HCT116 (cell line): ENCODE measurements around the gene SLIT1. TPM values are rescaled to one million over a fixed set of nuclear protein-coding genes. Genes with fewer than 3 reads are reported as not detected.

Experiments used
- ATAC-seq: fragments of 200-7000 bp; cut with Tn5 transposase; 2 replicates; pipeline ENCODE4 v1.9.1; 2020; ENCODE audit warnings: mild to moderate bottlenecking, moderate library complexity
- BruUV-seq: library from RNA; stranded (reverse); fragments of 400-500 nt; replicated peaks from 2 replicates; lab custom pipeline; 2021; lab: Mats Ljungman, UMichigan
- CTCF ChIA-PET: fragments of 300-600 bp; sonication (Branson Sonifier 250); formaldehyde crosslinking; loops from one replicate; lab custom pipeline; 2021; ENCODE audit warnings: antibody characterized with exemption; lab: Charles Lee
- POLR2A ChIA-PET: fragments of 300-600, 350-600 bp; sonication (Branson Sonifier 250); formaldehyde crosslinking; loops from one replicate; lab custom pipeline; 2021; ENCODE audit warnings: antibody characterized with exemption; lab: Charles Lee
- RAD21 ChIA-PET, 2 experiments: fragments of 300-600 bp; sonication (Branson Sonifier 250); formaldehyde crosslinking; loops; one replicate each; lab custom pipeline; 2023; ENCODE audit warnings: low total read pairs in 2 of 2; ENCODE audit not compliant: uncharacterized antibody in 2 of 2, unreplicated experiment in 2 of 2, low non-redundant PET in 1 of 2; lab: Charles Lee
- DNase-seq: peaks from one replicate; pipeline ENCODE4 v3.0.0-alpha.2; 2010; ENCODE audit warnings: low read depth, low spot score
- H2AFZ ChIP-seq: fragments of 200-600 bp; shearing (Covaris generic), sonication (generic); 2 replicates; pipeline ENCODE4 v1.6.1; 2017; ENCODE audit warnings: low read depth, mixed run types, mixed read lengths, antibody characterized with exemption, low read length; ENCODE audit not compliant: poor library complexity, severe bottlenecking
- H3K27ac ChIP-seq: 2 replicates; pipeline ENCODE4 v1.5.1; 2012; ENCODE audit warnings: low read depth, low read length
- H3K27me3 ChIP-seq: fragments of 200-600 bp; sonication (generic); 2 replicates; pipeline ENCODE4 v1.6.1; 2016; ENCODE audit warnings: mixed run types, low read length, mixed read lengths; ENCODE audit not compliant: insufficient read depth
- H3K36me3 ChIP-seq, 2 experiments: fragments of 200-500 bp in 1 of 2; fragments of 200-600 bp in 1 of 2; sonication (Bioruptor generic) in 1 of 2; sonication (generic) in 1 of 2; 2 replicates each; pipeline versions ENCODE4 v1.5.1 to v1.6.1; 2014 to 2016; ENCODE audit warnings: low read length in 2 of 2, inconsistent platforms in 1 of 2, mixed read lengths in 1 of 2, mixed run types in 1 of 2; ENCODE audit not compliant: insufficient read depth in 2 of 2, control insufficient read depth in 1 of 2
- H3K4me1 ChIP-seq, 2 experiments: fragments of 200-600 bp in 1 of 2; sonication (generic) in 1 of 2; 2 replicates each; pipeline versions ENCODE4 v1.5.1 to v1.6.1; 2012 to 2017; ENCODE audit warnings: low read length in 2 of 2, inconsistent platforms in 1 of 2, mild to moderate bottlenecking in 1 of 2, mixed read lengths in 1 of 2, mixed run types in 1 of 2, moderate library complexity in 1 of 2; ENCODE audit not compliant: insufficient read depth in 2 of 2, control insufficient read depth in 1 of 2
- H3K4me2 ChIP-seq: fragments of 200-600 bp; sonication (generic); 2 replicates; pipeline ENCODE4 v1.6.1; 2017; ENCODE audit warnings: mixed run types, low read length, mixed read lengths
- H3K4me3 ChIP-seq, 2 experiments: fragments of 200-600 bp in 1 of 2; sonication (generic) in 1 of 2; replicated peaks in 1 of 2; 2 replicates each; pipeline ENCODE4 v1.5.1; 2011 to 2016; ENCODE audit warnings: low read length in 2 of 2, control low read depth in 1 of 2, low read depth in 1 of 2, mild to moderate bottlenecking in 1 of 2, mixed read lengths in 1 of 2, mixed run types in 1 of 2
- H3K79me2 ChIP-seq: fragments of 200-600 bp; sonication (generic); 2 replicates; pipeline ENCODE4 v1.6.1; 2017; ENCODE audit warnings: mild to moderate bottlenecking, mixed run types, low read length, moderate library complexity, mixed read lengths; ENCODE audit not compliant: insufficient read depth
- H3K9ac ChIP-seq: fragments of 200-600 bp; sonication (generic); 2 replicates; pipeline ENCODE4 v1.6.1; 2016; ENCODE audit warnings: low read length, mixed read lengths
- H3K9me2 ChIP-seq: fragments of 200-600 bp; sonication (generic), shearing (Covaris generic); 2 replicates; pipeline ENCODE4 v1.6.1; 2017; ENCODE audit warnings: mixed run types, mild to moderate bottlenecking, moderate library complexity; ENCODE audit not compliant: insufficient read depth
- H3K9me3 ChIP-seq, 2 experiments: fragments of 200-500 bp in 1 of 2; fragments of 200-600 bp in 1 of 2; sonication (Bioruptor generic) in 1 of 2; sonication (generic) in 1 of 2; 2 replicates each; pipeline ENCODE4 v1.6.1; 2014 to 2017; ENCODE audit warnings: low read length in 2 of 2, mixed read lengths in 2 of 2, inconsistent platforms in 1 of 2, low read depth in 1 of 2, mild to moderate bottlenecking in 1 of 2, mixed run types in 1 of 2, moderate library complexity in 1 of 2; ENCODE audit not compliant: control insufficient read depth in 1 of 2, insufficient read depth in 1 of 2
- H4K20me1 ChIP-seq: fragments of 200-600 bp; sonication (generic), shearing (Covaris generic); 2 replicates; pipeline ENCODE4 v1.6.1; 2017; ENCODE audit warnings: mixed run types, mild to moderate bottlenecking, moderate library complexity; ENCODE audit not compliant: insufficient read depth
- EGR1 ChIP-seq: IDR thresholded peaks from 2 replicates; pipeline ENCODE4 v1.6.1; 2012; ENCODE audit warnings: low read depth
- ELF1 ChIP-seq: IDR thresholded peaks from 2 replicates; pipeline ENCODE4 v1.6.1; 2012; ENCODE audit warnings: low read depth, borderline replicate concordance
- EZH2phosphoT487 ChIP-seq: fragments of 200-600 bp; IDR thresholded peaks from 2 replicates; pipeline ENCODE4 v1.6.1; 2018; ENCODE audit warnings: antibody characterized with exemption, borderline replicate concordance
- SIN3A ChIP-seq: IDR thresholded peaks from 2 replicates; pipeline ENCODE4 v1.6.1; 2012; ENCODE audit warnings: low read depth
- YY1 ChIP-seq: IDR thresholded peaks from 2 replicates; pipeline ENCODE4 v1.6.1; 2011; ENCODE audit warnings: low read length, low read depth, moderate library complexity, mild to moderate bottlenecking; ENCODE audit not compliant: insufficient replicate concordance; ENCODE audit errors: extremely low read depth
- intact Hi-C: fragments of 100-400 bp; cut with micrococcal nuclease; formaldehyde crosslinking; loops from 2 replicates; pipeline ENCODE4 v1.10.0; 2022
- total RNA-seq: library from RNA; stranded (reverse); gene quantifications from one replicate; pipeline ENCODE4 v1.2.1, GENCODE V29; 2021; ENCODE audit not compliant: unreplicated experiment
- TF ChIP-seq, protein P1 (sequence below): IDR thresholded peaks from 2 replicates; pipeline ENCODE4 v1.6.1; 2011; ENCODE audit warnings: mild to moderate bottlenecking, low read length, moderate library complexity; ENCODE audit not compliant: insufficient replicate concordance; ENCODE audit errors: extremely low read depth

The SLIT1 gene
- total RNA-seq, 1 experiment from 2014 or later = 0.42 TPM

DNA sequence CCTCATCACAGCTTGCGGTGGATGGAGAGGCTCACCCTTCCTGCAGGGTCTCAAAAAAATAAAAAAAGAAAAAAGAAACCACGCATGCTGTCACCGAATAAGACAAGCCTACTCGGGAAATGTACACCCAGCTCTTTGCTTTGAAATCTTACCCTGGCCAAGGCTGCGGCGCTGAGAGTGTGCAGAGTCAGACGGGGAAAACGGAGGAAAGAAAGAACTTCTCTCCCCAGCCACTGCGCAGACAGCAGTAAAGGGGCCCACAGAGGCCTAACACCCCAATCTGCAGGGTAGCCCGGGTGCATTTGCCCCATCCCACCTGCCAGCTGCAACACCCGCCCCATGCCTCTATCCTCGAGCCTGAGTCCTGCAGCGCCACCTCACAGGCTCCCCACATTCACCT, 14.8 kb downstream of the SLIT1 start:
- Histone ChIP-seq H3K9ac (no peak overlapping the region), H3K9me2 (no peaks in the 10 kb centered on the region), H2AFZ (no peak overlapping the region), H3K27me3 (no peaks in the 10 kb centered on the region), H3K4me3 (no peak overlapping the region), H3K36me3 (no peaks in the 10 kb centered on the region), H3K9me3 (no peaks in the 10 kb centered on the region), H3K27ac (no peak overlapping the region), H3K79me2 (no peaks in the 10 kb centered on the region), H4K20me1 (no peaks in the 10 kb centered on the region), H3K4me2 (no peak overlapping the region), H3K4me1 (peaks cover 4 to 5% of the 10 kb centered on the region in 2 experiments; a peak in 2 of 4 replicates)
- ATAC-seq (no peak), DNase-seq (no peak)
- ChIA-PET RAD21 (no interaction called here), POLR2A (no interaction called here), CTCF (interaction anchor here (1.0 kb wide), 1 partner anchor 98 kb away, joined by 3 read pairs; no protein-coding TSS in a partner anchor)
- intact Hi-C loops = no loop called here
- no peak for TF ChIP-seq ELF1
- TF ChIP-seq EGR1 = no peak
- TF ChIP-seq YY1 = no peak
- no TSS peak for BruUV-seq

DNA sequence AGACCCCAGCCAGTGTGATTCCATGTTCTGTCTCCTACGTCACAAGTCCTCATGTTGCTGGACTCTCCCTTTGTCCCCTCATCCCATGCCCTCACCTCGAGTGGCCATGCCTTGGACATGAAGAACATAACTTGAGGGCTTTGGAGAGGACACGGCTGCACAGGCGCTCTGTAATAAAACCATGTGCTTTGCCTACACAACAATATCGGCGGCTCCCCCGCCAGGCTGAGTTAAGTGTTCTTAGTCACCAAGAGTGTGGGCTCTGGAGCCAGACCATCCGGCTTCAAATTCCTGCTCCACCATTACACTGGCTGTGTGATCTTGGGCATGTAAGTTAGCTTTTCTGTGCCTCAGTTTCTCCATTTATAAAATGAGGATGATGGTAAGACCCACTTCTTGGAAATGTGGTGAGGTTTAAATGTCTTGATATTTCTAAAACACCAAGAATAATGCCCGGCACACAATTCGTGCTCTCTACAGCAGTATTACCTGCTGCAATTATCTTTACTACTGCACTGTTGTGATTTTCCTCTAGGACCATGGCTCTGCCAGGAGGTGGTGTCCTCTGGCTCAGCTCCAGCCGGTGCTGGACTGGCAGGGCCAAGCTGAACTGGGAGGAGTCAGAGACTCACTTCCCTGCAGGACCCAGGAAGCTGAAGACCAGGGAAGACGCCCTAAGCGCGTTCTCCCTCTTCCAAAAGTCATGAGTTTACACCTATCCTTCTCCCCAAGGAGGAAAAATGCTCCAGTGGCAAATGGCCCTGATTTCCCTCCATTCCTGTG, 15.7 kb downstream of the SLIT1 start:
- intact Hi-C loops = no loop called here
- peak; percentile 71 for ATAC-seq

More for the DNA sequence above, 15.7 kb downstream of the SLIT1 start:
- no TSS peak for BruUV-seq
- no peak for DNase-seq
- POLR2A ChIA-PET = no interaction called here
- Histone ChIP-seq H3K4me1 (peaks cover 4 to 5% of the 10 kb centered on the region in 2 experiments; a peak in 2 of 4 replicates), H2AFZ (no peak overlapping the region), H3K79me2 (no peaks in the 10 kb centered on the region), H3K27ac (no peak overlapping the region), H3K9ac (no peak overlapping the region), H3K9me2 (no peaks in the 10 kb centered on the region), H3K27me3 (no peaks in the 10 kb centered on the region), H4K20me1 (no peaks in the 10 kb centered on the region), H3K4me2 (no peak overlapping the region), H3K4me3 (no peak overlapping the region), H3K36me3 (no peaks in the 10 kb centered on the region), H3K9me3 (no peaks in the 10 kb centered on the region)
- RAD21 ChIA-PET = no interaction called here
- TF ChIP-seq, protein P1, sequence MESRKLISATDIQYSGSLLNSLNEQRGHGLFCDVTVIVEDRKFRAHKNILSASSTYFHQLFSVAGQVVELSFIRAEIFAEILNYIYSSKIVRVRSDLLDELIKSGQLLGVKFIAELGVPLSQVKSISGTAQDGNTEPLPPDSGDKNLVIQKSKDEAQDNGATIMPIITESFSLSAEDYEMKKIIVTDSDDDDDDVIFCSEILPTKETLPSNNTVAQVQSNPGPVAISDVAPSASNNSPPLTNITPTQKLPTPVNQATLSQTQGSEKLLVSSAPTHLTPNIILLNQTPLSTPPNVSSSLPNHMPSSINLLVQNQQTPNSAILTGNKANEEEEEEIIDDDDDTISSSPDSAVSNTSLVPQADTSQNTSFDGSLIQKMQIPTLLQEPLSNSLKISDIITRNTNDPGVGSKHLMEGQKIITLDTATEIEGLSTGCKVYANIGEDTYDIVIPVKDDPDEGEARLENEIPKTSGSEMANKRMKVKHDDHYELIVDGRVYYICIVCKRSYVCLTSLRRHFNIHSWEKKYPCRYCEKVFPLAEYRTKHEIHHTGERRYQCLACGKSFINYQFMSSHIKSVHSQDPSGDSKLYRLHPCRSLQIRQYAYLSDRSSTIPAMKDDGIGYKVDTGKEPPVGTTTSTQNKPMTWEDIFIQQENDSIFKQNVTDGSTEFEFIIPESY = no peak
- TF ChIP-seq SIN3A = no peak
- TF ChIP-seq EZH2phosphoT487 = no peak
- CTCF ChIA-PET = interaction anchor here (1.0 kb wide), 1 partner anchor 97 kb away, joined by 3 read pairs; no protein-coding TSS in a partner anchor
